Right lobe of liver (tissue), 6 donors: Measurements from ENCODE around the gene FGD4. TPM values are rescaled to one million over a fixed set of nuclear protein-coding genes. Genes with fewer than 3 reads are reported as not detected.

ENCODE experiments used
- ATAC-seq, 4 donors: fragments of 200-7000 bp; cut with Tn5 transposase; one replicate each; pipeline ENCODE4 v1.9.1; 2020; ENCODE audit warnings: mild to moderate bottlenecking in 4 of 4, moderate library complexity in 4 of 4
- DNase-seq, 3 donors: peaks; one replicate each; pipeline ENCODE4 v3.0.0-alpha.2; 2020
- H3K27ac ChIP-seq, 3 donors: fragments of 200-600 bp; one replicate each; pipeline ENCODE4 v1.8.0; 2022
- H3K27me3 ChIP-seq, 2 donors: fragments of 200-600 bp; one replicate each; pipeline ENCODE4 v1.8.0; 2022
- H3K36me3 ChIP-seq, 4 donors: fragments of 200-600 bp; sonication (generic) in 1 of 4; one replicate each; pipeline versions ENCODE4 v1.5.1 to v1.8.0; 2017 to 2022; ENCODE audit warnings: control low read depth in 1 of 4
- H3K4me1 ChIP-seq, 4 donors: fragments of 200-600 bp; sonication (generic) in 1 of 4; one replicate each; pipeline versions ENCODE4 v1.5.1 to v1.8.0; 2017 to 2022; ENCODE audit warnings: control low read depth in 1 of 4
- H3K4me3 ChIP-seq, 3 donors: fragments of 200-600 bp; one replicate each; pipeline ENCODE4 v1.8.0; 2022
- H3K9me3 ChIP-seq, 4 donors: fragments of 200-600 bp; sonication (generic) in 1 of 4; one replicate each; pipeline versions ENCODE4 v1.5.1 to v1.8.0; 2017 to 2022; ENCODE audit warnings: control low read depth in 1 of 4
- CTCF ChIP-seq, 4 donors: fragments of 200-600 bp in 3 of 4; fragments of 450-650 bp in 1 of 4; IDR thresholded peaks; one replicate each; pipeline versions ENCODE4 v1.5.1 to v1.8.0; 2016 to 2022; ENCODE audit warnings: antibody characterized with exemption in 4 of 4, mild to moderate bottlenecking in 2 of 4
- POLR2A ChIP-seq: fragments of 450-650 bp; IDR thresholded peaks from one replicate; pipeline ENCODE4 v1.6.1; 2017; ENCODE audit warnings: antibody characterized with exemption, mild to moderate bottlenecking
- WGBS: methylation state at CpG from one replicate; pipeline ENCODE4 v1.1.6; 2018; ENCODE audit warnings: low coverage, low lambda C conversion rate; ENCODE audit not compliant: insufficient coverage; ENCODE audit errors: missing lambda C conversion rate; 5-methylcytosine and 5-hydroxymethylcytosine counted together
- intact Hi-C, 2 donors: fragments of 100-400 bp; cut with DNase I; formaldehyde crosslinking; loops; one replicate each; pipeline versions ENCODE4 v1.11.2 to v1.14.1; 2022
- total RNA-seq, 6 experiments: library from RNA; depleted of rRNA in 2 of 6; stranded (reverse); fragments of >200 nt in 2 of 6; fragmentation: NEBNext Ultra II Directional in 3 of 6; extraction: Animal tissue kit (Norgen Biotek cat#: 25700) in 3 of 6; gene quantifications; one replicate each; pipeline versions ENCODE4 v1.1.0 to v1.2.4, GENCODE V29; 2016 to 2023
- donor health status: DM: no; HTN: yes; CAD: no.
- donor health status: DM: no; HTN: no; CAD: no.
- donor health status: DM: no; HTN: no; CAD: no.
- donor health status: DM: no; HTN: yes; CAD: no.
- donor health status: DM: no; HTN: yes; CAD: no.

FGD4 gene
- total RNA-seq, 6 experiments from 2014 or later: 15.1 to 29.3 (median 20.3) TPM

GRCh38 chr12:32603858-32604257 is 204.5 kb downstream of the FGD4 start:
- TF ChIP-seq CTCF (IDR thresholded peaks at IDR 0.05) (no peak), POLR2A (no peak)
- ATAC-seq (peak in 1 of 4 donors; percentile 42), DNase-seq (no peak)
- Histone ChIP-seq H3K4me3 (no peak overlapping the region), H3K27ac (no peak overlapping the region), H3K4me1 (peaks cover 0 to 19% (median 6%) of the 10 kb centered on the region in 4 donors), H3K9me3 (no peaks in the 10 kb centered on the region), H3K36me3 (peaks cover 0 to 48% (median 17%) of the 10 kb centered on the region in 4 donors), H3K27me3 (no peaks in the 10 kb centered on the region)
- WGBS: 77% methylated on average over 2 of the region's 2 CpGs
- intact Hi-C loops: no loop called here

GRCh38 chr12:32604565-32604964 is 205.2 kb downstream of the FGD4 start:
- Histone ChIP-seq H3K36me3 (peaks cover 0 to 55% (median 20%) of the 10 kb centered on the region in 4 donors), H3K27me3 (no peaks in the 10 kb centered on the region), H3K9me3 (no peaks in the 10 kb centered on the region), H3K27ac (no peak overlapping the region), H3K4me3 (no peak overlapping the region), H3K4me1 (peaks cover 0 to 19% (median 6%) of the 10 kb centered on the region in 4 donors)
- intact Hi-C loops: no loop called here
- ATAC-seq (peak; percentile 29 to 48 (median 39)), DNase-seq (no peak)
- 41% methylated on average over 2 of the region's 2 CpGs for WGBS
- TF ChIP-seq POLR2A: no peak
- TF ChIP-seq CTCF (IDR thresholded peaks at IDR 0.05): no peak

GRCh38 chr12:32605326-32606095 is 206.2 kb downstream of the FGD4 start:
- H3K27me3 ChIP-seq: no peaks in the 10 kb centered on the region
- H3K27ac ChIP-seq: no peak overlapping the region
- ATAC-seq (peak in 3 of 4 donors; percentile 37 to 52 (median 48)), DNase-seq (no peak)
- no peak for TF ChIP-seq CTCF (IDR thresholded peaks at IDR 0.05)
- TF ChIP-seq POLR2A: no peak
- H3K9me3 ChIP-seq: no peaks in the 10 kb centered on the region
- WGBS: 98% methylated on average over 3 of the region's 3 CpGs
- H3K4me1 ChIP-seq: peaks cover 0 to 19% (median 6%) of the 10 kb centered on the region in 4 donors
- H3K36me3 ChIP-seq: peaks cover 0 to 56% (median 19%) of the 10 kb centered on the region in 4 donors
- no peak overlapping the region for H3K4me3 ChIP-seq
- intact Hi-C loops: no loop called here

GRCh38 chr12:32606443-32606842 is 207.1 kb downstream of the FGD4 start:
- Histone ChIP-seq H3K4me1 (peaks cover 0 to 19% (median 6%) of the 10 kb centered on the region in 4 donors), H3K4me3 (no peak overlapping the region), H3K9me3 (no peaks in the 10 kb centered on the region), H3K27ac (no peak overlapping the region), H3K36me3 (peaks cover 0 to 60% (median 17%) of the 10 kb centered on the region in 4 donors), H3K27me3 (no peaks in the 10 kb centered on the region)
- 90% methylated on average over 2 of the region's 2 CpGs for WGBS
- TF ChIP-seq POLR2A (no peak), CTCF (IDR thresholded peaks at IDR 0.05) (no peak)
- ATAC-seq: no peak
- DNase-seq: no peak
- intact Hi-C loops: no loop called here
